Liver (tissue), 3 donors: ENCODE results near the gene ACACB.

ENCODE experiments used
- HNF4A ChIP-seq, 2 donors: conservative IDR thresholded peaks; 2 replicates each; pipeline ENCODE4 v1.6.1; 2016; ENCODE audit warnings: antibody characterized with exemption in 2 of 2, mild to moderate bottlenecking in 2 of 2
- JUND ChIP-seq, 2 donors: IDR thresholded peaks; 2 replicates each; pipeline ENCODE4 v1.6.1; 2016; ENCODE audit warnings: antibody characterized with exemption in 2 of 2
- REST ChIP-seq: IDR thresholded peaks from 2 replicates; pipeline ENCODE4 v1.6.1; 2016; ENCODE audit warnings: antibody characterized with exemption, mild to moderate bottlenecking
- TF ChIP-seq, protein P1 (sequence below): fragments of 150-350 bp; IDR thresholded peaks from 2 replicates; pipeline ENCODE4 v1.5.1; 2017; ENCODE audit warnings: improper control_type of control experiment, low read depth, low read length; ENCODE audit not compliant: missing input control
- donor health status: healthy.
- donor health status: healthy.

DNA sequence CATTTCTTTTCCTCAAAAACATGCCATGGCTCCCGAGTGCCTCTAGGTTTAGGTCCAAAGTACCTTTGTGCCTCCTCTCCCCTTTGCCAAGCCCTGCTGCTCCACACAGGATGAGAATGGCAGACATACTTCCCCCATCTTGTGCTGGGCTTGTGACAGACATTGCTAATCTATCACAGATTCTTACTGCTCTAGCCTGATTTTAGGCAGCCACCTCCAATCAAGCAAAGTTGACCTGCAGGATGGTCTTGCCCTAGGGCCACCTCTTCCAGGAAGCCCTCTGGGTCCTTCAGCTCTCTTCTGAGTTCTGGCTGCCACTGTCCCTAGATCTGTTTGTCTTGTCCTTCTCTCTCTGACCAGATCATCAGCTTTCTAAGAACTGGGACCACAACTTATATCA is 172.2 kb downstream of the ACACB start:
- TF ChIP-seq, protein P1, sequence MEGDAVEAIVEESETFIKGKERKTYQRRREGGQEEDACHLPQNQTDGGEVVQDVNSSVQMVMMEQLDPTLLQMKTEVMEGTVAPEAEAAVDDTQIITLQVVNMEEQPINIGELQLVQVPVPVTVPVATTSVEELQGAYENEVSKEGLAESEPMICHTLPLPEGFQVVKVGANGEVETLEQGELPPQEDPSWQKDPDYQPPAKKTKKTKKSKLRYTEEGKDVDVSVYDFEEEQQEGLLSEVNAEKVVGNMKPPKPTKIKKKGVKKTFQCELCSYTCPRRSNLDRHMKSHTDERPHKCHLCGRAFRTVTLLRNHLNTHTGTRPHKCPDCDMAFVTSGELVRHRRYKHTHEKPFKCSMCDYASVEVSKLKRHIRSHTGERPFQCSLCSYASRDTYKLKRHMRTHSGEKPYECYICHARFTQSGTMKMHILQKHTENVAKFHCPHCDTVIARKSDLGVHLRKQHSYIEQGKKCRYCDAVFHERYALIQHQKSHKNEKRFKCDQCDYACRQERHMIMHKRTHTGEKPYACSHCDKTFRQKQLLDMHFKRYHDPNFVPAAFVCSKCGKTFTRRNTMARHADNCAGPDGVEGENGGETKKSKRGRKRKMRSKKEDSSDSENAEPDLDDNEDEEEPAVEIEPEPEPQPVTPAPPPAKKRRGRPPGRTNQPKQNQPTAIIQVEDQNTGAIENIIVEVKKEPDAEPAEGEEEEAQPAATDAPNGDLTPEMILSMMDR = no peak
- no peak for TF ChIP-seq REST
- no peak for TF ChIP-seq HNF4A (conservative IDR thresholded peaks at IDR 0.05)
- no peak for TF ChIP-seq JUND (IDR thresholded peaks at IDR 0.05)
